GM21360 (cell line): ENCODE measurements around the gene TRIM38.
"Not testable (repeated sequence)": the region's sequence is repeated elsewhere in the genome, so short reads cannot be mapped to it uniquely, and the experiment has no call there.

Source experiments
- ATAC-seq: cut with Tn5 transposase; IDR thresholded peaks from one replicate; pipeline ENCODE4 v1.9.1; 2021; ENCODE audit warnings: mild to moderate bottlenecking, moderate library complexity; ENCODE audit not compliant: unreplicated experiment

The TRIM38 gene

DNA sequence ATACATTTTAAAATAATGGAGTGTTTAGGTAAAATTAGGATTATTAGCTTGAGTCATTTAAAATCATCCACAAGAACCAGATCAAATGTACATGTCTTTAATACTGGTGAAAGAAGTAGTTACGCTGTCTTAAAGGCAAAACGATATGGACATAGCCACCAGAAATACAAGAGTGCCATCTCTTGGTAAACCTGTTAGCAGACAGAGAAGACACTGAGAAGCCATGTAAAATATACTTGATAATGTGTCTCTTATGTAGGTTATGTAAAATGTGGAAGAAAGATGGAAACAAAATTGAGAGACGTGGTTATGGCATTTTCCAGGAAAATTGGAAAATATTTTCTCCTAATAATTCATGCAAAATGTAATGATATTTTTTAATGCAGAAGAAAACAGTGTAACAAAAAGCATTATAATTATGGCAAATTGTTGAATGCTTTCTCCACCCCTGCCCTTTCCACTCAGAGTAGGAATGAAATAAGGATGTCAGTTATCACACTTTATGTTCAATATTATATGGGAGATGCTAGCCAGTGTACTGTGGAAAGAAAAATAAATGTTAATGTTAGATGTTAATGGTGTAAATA, 19.9 kb upstream of the TRIM38 start:
- no peak for ATAC-seq

DNA sequence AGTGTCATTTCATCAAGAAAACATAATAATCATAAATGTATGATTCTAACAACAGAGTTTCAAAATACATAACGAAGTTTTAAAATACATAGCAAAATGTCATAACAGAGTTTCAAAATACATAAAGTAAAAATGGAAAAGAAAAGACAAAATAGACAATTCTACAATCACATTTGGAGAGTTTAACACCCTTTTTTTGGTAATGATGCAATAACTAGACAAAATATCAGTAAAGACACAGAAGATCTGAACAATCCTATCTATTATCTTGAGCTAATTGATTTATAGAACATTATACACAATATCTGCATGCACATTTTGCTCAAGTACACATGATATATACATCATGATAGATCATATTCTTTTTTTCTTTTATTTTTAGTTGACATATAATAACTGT, 18.7 kb upstream of the TRIM38 start:
- no peak for ATAC-seq

DNA sequence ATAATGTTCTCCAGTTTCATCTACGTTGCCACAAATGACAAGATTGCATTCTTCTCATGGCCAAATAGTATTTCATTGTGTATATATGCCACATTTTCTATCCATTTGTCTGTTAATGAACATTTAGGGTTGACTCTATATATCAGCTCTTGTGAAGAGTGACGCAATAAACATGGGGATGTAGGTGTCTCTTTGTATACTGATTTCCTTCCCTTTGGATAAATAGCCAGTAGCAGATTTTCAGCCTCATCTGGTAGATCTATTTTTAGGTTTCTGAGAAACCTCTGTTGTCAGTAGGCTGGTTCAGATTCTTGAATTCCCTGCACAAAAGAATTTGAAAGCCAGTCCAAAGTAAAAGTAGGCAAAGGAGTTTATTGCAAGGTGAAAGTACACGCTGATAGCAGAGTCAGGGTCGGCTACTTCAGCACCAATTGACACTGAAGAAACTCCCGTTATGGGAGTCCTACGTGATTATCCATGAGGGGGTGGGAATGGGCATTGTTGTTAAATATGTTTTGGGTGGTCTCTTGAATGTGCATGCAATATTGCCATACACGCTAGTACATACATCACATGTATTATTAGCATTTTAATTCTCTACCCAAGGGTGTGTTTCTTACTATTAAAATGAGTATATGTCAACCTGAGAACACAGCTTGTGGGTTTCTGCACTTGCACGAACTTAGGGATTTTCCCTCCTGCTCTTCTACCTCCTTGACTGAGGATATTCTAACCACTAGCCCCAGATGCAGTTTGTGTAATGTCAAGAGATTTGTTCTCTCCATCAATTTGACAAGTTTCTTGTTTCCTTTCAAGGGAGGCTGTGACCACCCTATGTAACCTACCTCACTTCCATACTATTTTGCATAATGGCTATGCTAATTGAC, 17.7 kb upstream of the TRIM38 start:
- peak; percentile 91 for ATAC-seq

DNA sequence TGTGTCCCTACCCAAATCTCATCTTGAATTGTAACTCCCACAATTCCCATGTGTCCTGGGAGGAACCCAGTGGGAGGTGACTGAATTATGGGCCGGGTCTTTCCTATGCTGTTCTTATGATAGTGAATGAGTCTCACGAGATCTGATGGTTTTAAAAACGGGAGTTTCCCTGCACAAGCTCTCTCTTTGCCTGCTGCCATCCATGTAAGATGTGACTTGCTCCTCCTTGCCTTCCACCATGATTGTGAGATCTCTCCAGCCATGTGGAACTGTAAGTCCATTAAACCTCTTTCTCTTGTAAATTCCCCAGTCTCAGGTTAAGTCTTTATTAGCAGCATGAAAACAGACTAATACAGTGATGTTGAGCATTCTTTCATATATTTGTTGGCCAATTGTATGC, 16.9 kb upstream of the TRIM38 start:
- not testable (repeated sequence) for ATAC-seq

DNA sequence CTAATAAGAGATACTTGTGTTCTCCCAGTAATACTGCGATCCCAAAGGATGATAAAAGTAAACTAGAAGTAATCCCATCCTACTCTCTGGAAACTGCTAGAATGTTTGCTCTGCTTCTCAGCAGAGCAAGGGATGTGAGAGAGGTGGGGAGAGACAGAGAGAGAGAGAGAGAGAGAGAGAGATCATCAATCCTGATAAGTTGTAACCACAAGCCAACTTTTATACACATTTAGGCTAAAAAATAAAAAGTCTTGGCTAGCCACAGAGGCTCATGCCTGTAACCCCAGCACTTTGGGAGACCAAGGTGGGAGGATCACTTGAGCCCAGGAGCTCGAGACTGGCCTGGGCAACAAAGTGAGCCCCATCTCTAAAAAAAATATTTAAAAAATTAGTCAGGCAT, 16.0 kb upstream of the TRIM38 start:
- no peak for ATAC-seq

DNA sequence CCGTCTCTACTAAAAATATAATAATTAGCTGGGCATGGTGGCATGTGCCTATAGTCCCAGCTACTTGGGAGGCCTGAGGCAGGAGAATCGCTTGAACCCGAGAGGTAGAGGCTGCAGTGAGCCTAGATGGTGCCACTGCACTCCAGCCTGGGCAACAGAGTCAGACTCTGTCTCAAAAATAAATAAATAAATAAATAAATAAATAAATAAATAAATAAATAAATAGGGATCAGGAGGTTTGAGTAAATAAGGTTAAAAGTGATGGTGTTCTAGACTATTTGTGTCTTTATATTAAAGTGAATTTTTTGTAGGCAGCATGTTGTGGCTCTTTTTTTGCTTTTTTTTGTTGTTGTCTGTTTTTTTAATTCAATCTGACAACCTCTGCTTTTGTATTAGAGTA, 15.1 kb upstream of the TRIM38 start:
- ATAC-seq, result not testable (repeated sequence)

DNA sequence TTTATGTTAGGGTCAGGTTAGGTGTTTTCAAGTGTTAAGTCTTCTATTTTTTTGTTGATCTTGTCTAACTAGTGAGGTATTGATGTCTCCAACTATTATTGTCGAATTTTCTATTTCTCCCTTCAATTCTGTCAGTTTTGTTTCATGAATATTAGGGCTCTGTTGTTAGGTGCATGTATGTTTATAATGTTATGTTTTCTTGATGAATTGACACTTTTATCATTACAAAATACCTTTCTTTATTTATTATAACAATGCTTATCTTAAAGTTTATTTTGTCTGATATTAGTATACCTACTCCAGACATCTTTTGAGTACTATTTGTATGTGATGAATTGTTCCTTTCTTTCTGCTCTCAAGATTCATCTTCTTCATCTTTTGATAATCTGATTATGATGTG, 12.9 kb upstream of the TRIM38 start:
- no peak for ATAC-seq

DNA sequence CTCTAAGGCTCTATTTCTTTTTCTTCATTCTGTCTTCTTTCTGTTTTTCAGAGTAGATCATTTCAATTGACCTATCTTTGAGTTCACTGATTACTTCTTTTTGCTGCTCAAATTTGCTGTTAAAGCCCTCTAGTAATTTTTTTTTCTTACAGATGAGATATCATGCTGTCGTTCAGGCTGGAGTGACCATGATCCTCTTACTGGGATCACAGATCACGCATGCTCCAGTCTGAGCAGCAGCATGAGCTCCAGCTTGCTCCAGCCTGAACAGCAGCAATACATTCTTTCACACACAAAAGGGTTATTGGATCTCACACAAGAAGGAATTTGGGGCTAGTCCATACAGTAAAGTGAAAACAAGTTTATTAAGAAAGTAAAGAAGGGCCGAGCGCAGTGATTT, 12.3 kb upstream of the TRIM38 start:
- ATAC-seq, result no peak

DNA sequence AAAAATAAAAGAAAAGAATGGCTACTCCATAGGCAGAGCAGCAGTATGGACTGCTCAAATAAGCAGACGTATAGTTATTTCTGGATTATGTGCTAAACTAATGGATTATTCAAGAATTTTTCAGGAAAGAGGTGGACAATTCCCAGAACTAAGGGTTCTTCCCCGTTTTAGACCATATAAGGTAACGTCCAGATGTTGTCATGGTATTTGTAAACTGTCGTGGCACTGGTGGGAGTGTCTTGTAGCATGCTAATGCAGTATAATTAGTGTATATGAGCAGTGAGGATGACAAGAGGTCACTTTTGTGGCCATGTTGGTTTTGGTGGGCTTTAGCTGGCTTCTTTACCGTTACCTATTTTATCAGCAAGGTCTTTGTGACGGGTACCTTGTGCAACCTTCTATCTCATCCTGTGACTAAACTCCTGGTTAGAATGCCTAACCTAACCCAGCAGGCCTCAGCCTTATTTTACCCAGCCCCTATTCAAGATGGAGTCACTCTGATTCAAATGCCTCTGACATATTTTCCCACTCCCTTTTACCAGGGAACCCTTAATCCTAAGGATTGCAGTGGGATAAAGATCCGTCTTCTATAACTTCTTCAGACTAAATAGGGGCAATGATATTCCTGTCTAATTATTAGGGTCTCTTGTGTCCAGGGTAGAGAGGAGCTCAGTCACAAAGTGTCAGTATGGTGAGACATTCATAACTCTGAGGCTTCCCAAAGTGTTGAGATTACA, 11.1 kb upstream of the TRIM38 start:
- no peak for ATAC-seq

DNA sequence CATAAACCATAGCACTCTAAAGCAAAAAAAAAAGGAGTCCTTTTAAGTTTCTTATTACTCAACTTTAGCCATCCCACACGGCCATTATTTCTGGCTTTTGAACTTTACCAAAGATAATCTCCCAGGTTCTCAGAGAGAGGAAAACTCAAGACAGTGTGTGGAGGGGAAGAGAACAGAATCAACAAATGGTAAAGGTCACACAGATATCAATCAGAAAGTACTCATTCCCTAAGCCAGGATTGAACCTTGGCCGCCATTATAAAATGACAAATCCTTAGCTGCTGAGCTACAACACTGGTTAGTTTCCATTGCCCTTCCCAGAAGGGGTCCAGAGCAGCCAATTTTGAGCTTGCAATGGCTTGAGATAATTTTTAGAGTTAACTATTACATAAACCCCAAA, 10.1 kb upstream of the TRIM38 start:
- ATAC-seq, result no peak

DNA sequence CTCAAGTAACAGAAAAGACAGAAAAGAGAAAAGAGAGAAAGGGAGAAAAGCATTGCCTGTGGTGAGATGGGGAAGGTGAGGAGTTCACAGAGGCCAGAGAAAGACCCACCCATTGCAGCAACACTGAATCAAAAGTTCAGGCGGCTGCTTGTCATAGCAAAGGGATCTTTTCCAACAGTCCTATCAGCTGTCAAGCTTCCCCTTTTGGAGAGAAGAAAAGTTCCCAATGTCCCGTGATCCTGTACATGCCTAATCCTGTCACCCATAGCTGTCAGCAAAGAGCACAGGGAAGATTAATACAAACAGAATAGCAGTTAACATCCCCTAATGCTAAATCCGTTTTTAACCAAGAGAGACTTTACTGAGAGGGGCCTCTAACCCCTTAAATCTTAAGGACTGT, 8.9 kb upstream of the TRIM38 start:
- no peak for ATAC-seq

DNA sequence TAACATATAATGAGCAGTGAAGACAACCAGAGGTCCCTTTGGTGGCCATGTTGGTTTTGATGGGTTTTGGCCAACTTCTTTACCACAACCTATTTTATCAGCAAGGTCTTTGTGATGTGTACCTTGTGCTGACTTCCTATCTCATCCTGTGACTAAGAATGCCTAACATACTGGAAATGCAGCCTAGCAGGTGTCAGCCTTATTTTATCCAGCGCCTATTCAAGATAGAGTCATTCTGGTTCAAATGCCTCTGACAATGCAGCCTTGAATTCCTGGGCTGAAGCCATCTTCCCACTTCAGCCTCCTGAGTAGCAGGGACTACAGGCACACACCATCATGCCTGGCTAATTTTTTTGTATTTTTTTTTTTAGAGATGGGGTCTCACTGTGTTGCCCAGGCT, 7.8 kb upstream of the TRIM38 start:
- ATAC-seq, result no peak

DNA sequence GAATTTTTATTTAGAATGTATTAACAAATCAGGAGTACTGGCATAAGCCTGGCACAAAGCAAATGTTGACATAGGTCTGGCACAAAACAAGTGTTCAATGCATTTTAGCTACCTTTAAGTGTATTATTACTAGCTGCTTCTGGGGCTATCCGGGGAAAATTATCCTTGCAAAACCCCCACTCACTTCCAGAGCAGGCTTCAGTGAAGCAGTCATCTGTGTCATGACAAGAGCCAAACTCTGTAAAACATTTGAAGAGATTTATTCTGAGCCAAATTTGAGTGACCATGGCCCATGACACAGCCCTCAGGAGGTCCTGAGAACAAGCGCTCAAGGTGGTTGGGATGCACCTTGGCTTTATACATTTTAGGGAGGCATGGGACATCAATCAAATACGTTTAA, 6.4 kb upstream of the TRIM38 start:
- no peak for ATAC-seq

DNA sequence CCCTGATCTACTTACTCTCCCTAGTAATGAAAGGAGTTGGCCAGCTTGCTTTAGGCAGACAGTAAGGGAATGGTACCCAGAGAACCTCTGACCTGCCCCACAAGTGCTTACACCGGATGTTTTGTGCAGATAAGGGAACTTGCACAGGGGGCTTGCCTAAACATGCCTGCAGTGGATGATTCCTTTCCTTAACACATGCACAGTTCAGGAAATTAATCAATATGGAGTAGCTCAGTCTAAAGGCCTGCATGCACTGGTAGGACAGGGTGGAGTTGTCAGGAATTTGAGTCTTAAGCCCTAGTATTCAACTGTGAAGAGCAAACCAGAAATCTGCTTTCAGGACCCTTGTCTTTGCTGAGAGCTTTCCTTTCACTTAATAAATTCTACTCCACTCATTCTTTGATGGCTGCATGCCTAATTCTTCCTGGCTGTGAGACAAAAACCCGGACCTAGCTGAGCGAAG, 3.9 kb upstream of the TRIM38 start:
- ATAC-seq, result no peak

DNA sequence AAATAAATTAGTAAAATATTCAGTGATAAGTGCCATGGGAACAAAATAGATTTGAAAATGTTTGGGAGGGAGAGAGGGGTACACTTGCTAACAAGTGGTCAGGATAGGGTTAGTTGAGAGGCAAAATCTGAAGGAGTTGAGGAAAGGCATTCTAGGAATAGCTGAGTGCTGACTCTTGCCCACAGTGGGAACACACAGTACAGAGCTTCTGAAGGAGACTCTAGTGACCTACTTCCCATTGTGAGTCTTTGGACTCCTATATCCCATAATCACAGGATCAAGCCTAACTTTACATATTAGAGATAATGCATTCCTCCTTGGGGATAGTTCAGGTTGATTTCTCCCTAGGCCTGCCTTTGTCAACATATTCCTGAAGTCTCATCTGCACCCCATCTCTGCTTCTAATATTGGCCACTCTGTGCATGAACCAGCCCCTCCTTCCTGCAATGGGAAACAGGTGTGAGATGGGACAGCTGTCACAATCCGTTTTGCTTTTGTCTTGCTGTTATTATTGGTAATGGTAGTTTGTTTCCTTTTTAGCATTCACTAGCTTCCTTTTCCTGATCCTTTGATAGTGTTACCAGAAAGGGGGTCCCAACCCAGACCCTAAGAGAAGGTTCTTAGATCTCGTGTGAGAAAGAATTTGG, 2.6 kb upstream of the TRIM38 start:
- no peak for ATAC-seq

DNA sequence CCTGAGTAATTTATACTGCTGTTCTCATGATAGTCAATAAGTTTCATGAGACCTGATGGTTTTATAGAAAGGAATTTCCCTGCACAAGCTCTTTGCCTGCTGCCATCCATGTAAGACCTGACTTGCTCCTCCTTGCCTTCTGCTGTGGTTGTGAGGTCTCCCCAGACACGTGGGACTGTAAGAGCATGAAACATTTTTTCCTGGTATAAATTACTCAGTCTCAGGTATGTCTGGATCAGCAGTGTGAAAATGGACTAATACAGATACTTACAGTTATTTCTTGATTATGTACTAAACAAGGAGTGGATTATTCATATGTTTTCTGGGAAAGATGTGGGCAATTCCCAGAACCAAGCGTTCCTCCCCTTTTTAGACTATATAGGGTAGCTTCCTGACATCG, 1.9 kb upstream of the TRIM38 start:
- no peak for ATAC-seq

DNA sequence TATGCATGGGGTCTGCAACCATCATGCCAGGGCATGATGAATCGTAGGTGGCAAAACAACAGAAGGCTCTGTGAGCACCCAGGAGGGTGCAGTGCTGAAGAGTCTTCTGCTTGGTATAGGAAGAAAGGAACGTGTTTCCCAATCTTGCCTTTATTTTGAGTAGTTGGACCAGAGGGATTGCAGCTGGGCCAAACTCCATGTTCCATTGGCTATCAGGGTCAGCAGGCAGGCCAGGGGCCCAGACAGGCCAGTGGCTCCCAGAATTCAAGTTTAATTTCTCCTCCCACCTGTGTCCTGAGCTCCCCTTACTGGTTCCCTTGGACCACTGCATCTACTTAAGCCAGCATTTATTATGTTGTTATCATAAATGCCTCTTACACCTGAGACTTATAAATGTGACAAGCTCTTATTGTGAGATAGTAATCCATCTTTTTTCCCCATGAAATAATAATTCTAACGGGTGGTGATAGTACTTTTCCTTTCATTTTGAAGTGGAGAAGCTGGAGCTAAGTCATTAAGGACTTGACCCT, 918 bp upstream of the TRIM38 start:
- ATAC-seq, result no peak

DNA sequence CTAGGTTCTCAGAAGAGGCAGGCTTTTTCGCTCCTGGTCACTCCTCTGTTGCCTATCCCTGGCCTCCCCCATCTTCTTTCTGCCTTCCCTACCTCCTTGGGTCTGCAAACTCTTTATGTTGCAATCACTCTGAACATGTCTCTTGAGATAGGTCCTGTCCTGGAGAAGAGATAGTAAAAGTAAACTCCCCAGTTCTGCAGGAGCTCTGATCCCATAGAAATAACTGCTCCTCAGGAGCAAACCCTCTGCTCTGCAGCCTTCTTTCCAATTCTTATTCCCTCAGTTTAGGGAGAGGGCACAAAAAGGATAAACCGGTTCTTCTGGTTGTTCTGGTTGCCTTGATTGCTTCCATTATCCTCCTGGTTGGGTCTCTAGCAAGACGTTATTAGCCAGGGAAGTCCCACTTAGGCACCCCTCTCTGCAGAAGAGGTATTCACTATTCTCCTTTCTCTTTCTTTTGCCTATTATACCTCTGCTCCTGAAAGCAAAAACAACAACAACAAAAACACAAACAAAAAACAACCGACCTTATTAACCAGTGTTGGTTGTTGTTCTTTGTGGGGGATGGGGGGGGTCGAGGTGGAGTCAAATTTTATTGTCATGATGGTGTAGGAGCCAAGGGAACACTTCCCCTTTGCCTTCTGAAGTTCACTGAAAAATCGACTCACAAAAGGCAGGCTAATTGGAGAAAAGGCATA, 973 bp downstream of the TRIM38 start:
- ATAC-seq, result no peak

DNA sequence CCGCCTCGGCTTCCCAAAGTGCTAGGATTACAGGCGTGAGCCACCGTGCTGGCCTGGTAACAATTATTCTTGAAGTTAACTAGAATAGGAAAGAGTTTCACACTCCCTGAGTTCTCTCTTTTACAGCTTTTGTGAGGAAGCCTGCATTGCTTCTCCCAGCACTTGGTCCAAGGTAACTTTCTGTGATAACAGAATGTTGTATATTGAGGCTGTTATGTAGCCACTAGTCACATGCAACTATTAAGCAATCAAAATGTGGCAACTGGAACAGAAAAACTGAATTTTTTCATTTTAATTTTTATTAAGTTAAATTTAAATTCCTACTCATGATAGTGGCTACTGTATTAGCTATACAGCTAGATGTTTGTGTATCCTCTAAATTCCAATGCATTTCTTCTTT, 2.5 kb downstream of the TRIM38 start:
- no peak for ATAC-seq

DNA sequence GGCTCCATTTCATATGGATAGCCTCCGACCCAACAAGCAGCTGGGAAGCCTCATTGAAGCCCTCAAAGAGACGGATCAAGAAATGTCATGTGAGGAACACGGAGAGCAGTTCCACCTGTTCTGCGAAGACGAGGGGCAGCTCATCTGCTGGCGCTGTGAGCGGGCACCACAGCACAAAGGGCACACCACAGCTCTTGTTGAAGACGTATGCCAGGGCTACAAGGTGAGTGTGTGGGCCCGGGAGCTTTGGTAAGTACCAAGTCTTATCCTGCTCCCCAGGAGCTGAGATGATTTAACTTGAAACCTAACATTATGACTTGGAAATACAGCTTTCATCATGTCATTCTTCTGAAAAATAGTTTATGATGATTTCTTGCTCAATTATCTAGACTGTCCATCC, 4.1 kb downstream of the TRIM38 start:
- no peak for ATAC-seq

DNA sequence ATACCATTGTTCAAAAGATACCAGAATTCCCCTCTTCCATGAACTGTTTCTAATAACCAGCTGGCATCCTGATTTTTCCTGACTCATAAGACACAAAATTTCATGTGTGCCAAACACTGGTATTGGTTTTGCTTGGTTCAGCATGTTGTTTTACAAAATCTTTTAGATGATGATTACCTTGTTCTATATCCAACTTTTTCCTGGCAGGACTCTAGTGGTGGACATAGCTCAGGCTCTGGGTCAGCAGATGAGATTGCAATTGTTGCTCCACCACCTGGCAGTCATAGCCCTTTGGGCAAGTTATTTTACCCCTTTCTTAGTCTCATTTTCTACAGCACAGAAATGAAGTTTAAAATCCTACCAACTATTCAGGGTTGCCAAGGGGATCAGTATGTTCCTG, 6.2 kb downstream of the TRIM38 start:
- ATAC-seq, result no peak
